ENCODE data around the gene DNAJB6. TPM values are rescaled to one million over a fixed set of nuclear protein-coding genes. Genes with fewer than 3 reads are reported as not detected.

Gene DNAJB6
- total RNA-seq, 1 donor from 2014 or later, result 126 TPM

DNA sequence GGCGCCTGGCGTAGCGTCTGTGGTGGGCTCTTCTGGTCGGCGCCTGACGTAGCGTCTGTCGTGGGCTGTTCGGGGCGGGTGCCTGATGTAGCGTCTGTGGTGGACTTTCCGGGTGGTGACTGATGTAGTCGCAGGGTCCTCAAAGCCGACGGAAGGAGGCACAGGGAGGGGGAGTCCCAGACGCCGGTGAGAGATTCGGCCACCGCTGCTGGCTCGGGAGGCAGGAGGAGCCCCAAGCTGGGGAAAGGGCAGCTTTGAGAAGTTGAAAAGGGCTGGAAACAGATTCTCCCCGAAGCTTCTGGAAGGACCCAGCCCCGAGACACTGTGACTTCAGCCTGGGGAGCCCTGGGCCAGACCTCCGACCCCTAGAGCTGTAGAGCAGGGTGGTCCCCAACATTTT lies 105.7 kb downstream of the DNAJB6 start:
- Histone ChIP-seq H3K4me3 (ENCODE audit: low read depth, low read length) (no peak overlapping the region), H3K36me3 (ENCODE audit: control insufficient read depth, insufficient read depth, low read length) (no peaks in the 10 kb centered on the region), H3K27me3 (ENCODE audit: control insufficient read depth, insufficient read depth, low read length) (no peaks in the 10 kb centered on the region)
- DNase-seq (ENCODE audit: low read depth), result no peak
- TF ChIP-seq, protein P1, sequence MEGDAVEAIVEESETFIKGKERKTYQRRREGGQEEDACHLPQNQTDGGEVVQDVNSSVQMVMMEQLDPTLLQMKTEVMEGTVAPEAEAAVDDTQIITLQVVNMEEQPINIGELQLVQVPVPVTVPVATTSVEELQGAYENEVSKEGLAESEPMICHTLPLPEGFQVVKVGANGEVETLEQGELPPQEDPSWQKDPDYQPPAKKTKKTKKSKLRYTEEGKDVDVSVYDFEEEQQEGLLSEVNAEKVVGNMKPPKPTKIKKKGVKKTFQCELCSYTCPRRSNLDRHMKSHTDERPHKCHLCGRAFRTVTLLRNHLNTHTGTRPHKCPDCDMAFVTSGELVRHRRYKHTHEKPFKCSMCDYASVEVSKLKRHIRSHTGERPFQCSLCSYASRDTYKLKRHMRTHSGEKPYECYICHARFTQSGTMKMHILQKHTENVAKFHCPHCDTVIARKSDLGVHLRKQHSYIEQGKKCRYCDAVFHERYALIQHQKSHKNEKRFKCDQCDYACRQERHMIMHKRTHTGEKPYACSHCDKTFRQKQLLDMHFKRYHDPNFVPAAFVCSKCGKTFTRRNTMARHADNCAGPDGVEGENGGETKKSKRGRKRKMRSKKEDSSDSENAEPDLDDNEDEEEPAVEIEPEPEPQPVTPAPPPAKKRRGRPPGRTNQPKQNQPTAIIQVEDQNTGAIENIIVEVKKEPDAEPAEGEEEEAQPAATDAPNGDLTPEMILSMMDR (IDR thresholded peaks at IDR 0.05; ENCODE audit: insufficient read depth, low read length, poor library complexity, severe bottlenecking), result no peak

- no peaks in the 10 kb centered on the region for H3K27me3 ChIP-seq (ENCODE audit: control insufficient read depth, insufficient read depth, low read length)
- no peaks in the 10 kb centered on the region for H3K36me3 ChIP-seq (ENCODE audit: control insufficient read depth, insufficient read depth, low read length)
- no peak for DNase-seq (ENCODE audit: low read depth)
- TF ChIP-seq, protein P1 (IDR thresholded peaks at IDR 0.05; ENCODE audit: insufficient read depth, low read length, poor library complexity, severe bottlenecking), result no peak
- H3K4me3 ChIP-seq (ENCODE audit: low read depth, low read length), result no peak overlapping the region
Measured at GRCh38 chr7:157442993-157443831, 106.4 kb downstream of the DNAJB6 start.

DNA sequence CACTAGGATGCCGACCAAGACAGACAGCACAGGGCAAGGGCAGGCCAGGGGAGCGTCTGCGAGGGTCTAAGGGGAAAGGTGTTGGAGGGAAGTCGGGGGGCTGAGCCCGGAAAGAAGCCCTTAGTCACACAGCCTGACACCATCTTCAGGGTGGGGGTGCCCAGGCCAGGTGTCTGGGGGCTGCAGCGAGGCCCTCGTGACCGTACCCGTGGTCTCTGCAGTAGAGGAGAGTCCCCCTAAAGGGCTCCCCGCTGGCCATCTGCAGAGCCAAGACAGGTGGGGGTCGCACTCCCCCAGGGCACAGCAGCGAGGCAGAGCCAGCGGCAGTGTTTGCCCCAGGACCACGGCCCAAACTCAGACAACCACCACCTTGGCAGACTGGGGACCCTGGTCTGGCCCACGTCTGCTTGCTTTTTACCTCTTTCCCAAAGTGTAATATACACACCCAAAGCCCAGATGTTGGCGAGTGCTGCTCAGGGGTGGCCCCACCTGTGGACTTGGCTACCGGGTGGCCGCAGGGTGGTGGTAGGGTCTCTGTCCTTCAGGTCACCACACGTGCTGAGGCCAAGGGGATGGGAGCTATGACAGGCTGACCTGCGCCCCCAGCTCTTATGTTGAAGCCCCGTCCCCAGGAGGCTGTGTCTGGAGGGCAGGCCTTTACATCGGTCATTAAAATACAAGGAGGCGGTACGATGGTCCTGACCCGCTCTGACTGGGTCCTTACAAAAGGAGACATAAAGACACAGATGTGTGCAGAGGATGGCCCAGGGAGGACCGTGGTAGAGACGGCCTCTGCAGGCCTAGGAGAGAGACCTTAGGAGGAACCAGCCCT lies 107.4 kb downstream of the DNAJB6 start:
- Histone ChIP-seq H3K27me3 (ENCODE audit: control insufficient read depth, insufficient read depth, low read length) (no peaks in the 10 kb centered on the region), H3K4me3 (ENCODE audit: low read depth, low read length) (no peak overlapping the region), H3K36me3 (ENCODE audit: control insufficient read depth, insufficient read depth, low read length) (no peaks in the 10 kb centered on the region)
- no peak for DNase-seq (ENCODE audit: low read depth)
- TF ChIP-seq, protein P1 (IDR thresholded peaks at IDR 0.05; ENCODE audit: insufficient read depth, low read length, poor library complexity, severe bottlenecking), result no peak

GRCh38 chr7:157444843-157445135 lies 108.0 kb downstream of the DNAJB6 start:
- no peak for DNase-seq (ENCODE audit: low read depth)
- H3K36me3 ChIP-seq (ENCODE audit: control insufficient read depth, insufficient read depth, low read length), result no peaks in the 10 kb centered on the region
- no peaks in the 10 kb centered on the region for H3K27me3 ChIP-seq (ENCODE audit: control insufficient read depth, insufficient read depth, low read length)
- H3K4me3 ChIP-seq (ENCODE audit: low read depth, low read length), result no peak overlapping the region
- TF ChIP-seq, protein P1 (IDR thresholded peaks at IDR 0.05; ENCODE audit: insufficient read depth, low read length, poor library complexity, severe bottlenecking), result no peak

DNA sequence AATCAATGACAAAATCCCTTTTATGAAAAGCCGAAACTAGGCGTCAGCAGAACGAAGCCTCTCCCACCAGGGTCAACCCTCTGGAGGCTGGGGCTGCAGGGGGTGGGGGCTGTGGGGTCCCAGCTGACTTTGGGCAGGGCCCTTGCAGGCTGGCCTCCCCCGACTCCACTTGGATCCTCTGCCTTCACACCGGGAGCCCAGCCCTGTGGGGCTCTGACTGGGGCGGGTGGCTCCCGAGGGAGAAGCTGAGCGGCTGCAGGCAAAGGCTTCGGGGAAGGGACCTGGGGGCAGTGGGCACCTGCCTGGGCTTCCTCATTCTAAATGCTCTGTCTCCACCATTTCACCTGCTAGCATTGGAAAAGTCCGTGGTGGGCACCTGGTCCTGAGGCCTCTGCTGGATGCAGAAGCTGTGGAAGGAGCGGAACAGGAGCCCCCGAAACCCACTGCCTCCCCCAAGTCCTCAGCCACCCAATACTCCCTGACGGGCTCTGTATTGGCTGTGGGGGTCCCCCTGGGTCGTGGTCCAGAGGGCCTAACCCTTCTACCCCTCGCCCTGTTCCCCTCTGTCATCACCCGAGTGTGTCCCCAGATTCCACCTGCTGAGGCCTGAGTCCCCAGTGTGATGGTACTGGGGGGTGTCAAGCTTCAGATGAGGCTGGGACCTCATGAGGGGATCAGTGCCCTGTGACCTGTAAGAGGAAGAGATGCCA lies 108.6 kb downstream of the DNAJB6 start:
- Histone ChIP-seq H3K36me3 (ENCODE audit: control insufficient read depth, insufficient read depth, low read length) (no peaks in the 10 kb centered on the region), H3K27me3 (ENCODE audit: control insufficient read depth, insufficient read depth, low read length) (no peaks in the 10 kb centered on the region), H3K4me3 (ENCODE audit: low read depth, low read length) (no peak overlapping the region)
- no peak for DNase-seq (ENCODE audit: low read depth)
- TF ChIP-seq, protein P1 (IDR thresholded peaks at IDR 0.05; ENCODE audit: insufficient read depth, low read length, poor library complexity, severe bottlenecking), result no peak

All from kidney epithelial cell (primary cell).